Right lobe of liver (tissue), 4 donors: ENCODE measurements around the gene LHFPL6.

Experiments used
- POLR2A ChIP-seq: fragments of 450-650 bp; IDR thresholded peaks from one replicate; pipeline ENCODE4 v1.6.1; 2017; ENCODE audit warnings: antibody characterized with exemption, mild to moderate bottlenecking
- TF ChIP-seq, protein P1 (sequence below), 4 donors: fragments of 200-600 bp in 3 of 4; fragments of 450-650 bp in 1 of 4; IDR thresholded peaks; one replicate each; pipeline versions ENCODE4 v1.5.1 to v1.8.0; 2016 to 2022; ENCODE audit warnings: antibody characterized with exemption in 4 of 4, mild to moderate bottlenecking in 2 of 4
- donor health status: DM: no; HTN: no; CAD: no.
- donor health status: DM: no; HTN: no; CAD: no.
- donor health status: DM: no; HTN: yes; CAD: no.

- TF ChIP-seq POLR2A, result no peak
- TF ChIP-seq, protein P1, sequence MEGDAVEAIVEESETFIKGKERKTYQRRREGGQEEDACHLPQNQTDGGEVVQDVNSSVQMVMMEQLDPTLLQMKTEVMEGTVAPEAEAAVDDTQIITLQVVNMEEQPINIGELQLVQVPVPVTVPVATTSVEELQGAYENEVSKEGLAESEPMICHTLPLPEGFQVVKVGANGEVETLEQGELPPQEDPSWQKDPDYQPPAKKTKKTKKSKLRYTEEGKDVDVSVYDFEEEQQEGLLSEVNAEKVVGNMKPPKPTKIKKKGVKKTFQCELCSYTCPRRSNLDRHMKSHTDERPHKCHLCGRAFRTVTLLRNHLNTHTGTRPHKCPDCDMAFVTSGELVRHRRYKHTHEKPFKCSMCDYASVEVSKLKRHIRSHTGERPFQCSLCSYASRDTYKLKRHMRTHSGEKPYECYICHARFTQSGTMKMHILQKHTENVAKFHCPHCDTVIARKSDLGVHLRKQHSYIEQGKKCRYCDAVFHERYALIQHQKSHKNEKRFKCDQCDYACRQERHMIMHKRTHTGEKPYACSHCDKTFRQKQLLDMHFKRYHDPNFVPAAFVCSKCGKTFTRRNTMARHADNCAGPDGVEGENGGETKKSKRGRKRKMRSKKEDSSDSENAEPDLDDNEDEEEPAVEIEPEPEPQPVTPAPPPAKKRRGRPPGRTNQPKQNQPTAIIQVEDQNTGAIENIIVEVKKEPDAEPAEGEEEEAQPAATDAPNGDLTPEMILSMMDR (IDR thresholded peaks at IDR 0.05), result no peak
Observed at GRCh38 chr13:39369161-39369890, 233.7 kb downstream of the LHFPL6 start.
